HCT116 (cell line): Measurements from ENCODE around the gene LRRTM3. TPM values are rescaled to one million over a fixed set of nuclear protein-coding genes. Genes with fewer than 3 reads are reported as not detected.

Source experiments
- ATAC-seq: fragments of 200-7000 bp; cut with Tn5 transposase; 2 replicates; pipeline ENCODE4 v1.9.1; 2020; ENCODE audit warnings: mild to moderate bottlenecking, moderate library complexity
- BruUV-seq: library from RNA; stranded (reverse); fragments of 400-500 nt; replicated peaks from 2 replicates; lab custom pipeline; 2021; lab: Mats Ljungman, UMichigan
- CTCF ChIA-PET: fragments of 300-600 bp; sonication (Branson Sonifier 250); formaldehyde crosslinking; loops from one replicate; lab custom pipeline; 2021; ENCODE audit warnings: antibody characterized with exemption; lab: Charles Lee
- POLR2A ChIA-PET: fragments of 300-600, 350-600 bp; sonication (Branson Sonifier 250); formaldehyde crosslinking; loops from one replicate; lab custom pipeline; 2021; ENCODE audit warnings: antibody characterized with exemption; lab: Charles Lee
- RAD21 ChIA-PET, 2 experiments: fragments of 300-600 bp; sonication (Branson Sonifier 250); formaldehyde crosslinking; loops; one replicate each; lab custom pipeline; 2023; ENCODE audit warnings: low total read pairs in 2 of 2; ENCODE audit not compliant: uncharacterized antibody in 2 of 2, unreplicated experiment in 2 of 2, low non-redundant PET in 1 of 2; lab: Charles Lee
- DNase-seq: peaks from one replicate; pipeline ENCODE4 v3.0.0-alpha.2; 2010; ENCODE audit warnings: low read depth, low spot score
- H2AFZ ChIP-seq: fragments of 200-600 bp; shearing (Covaris generic), sonication (generic); 2 replicates; pipeline ENCODE4 v1.6.1; 2017; ENCODE audit warnings: low read depth, mixed run types, mixed read lengths, antibody characterized with exemption, low read length; ENCODE audit not compliant: poor library complexity, severe bottlenecking
- H3K27ac ChIP-seq: 2 replicates; pipeline ENCODE4 v1.5.1; 2012; ENCODE audit warnings: low read depth, low read length
- H3K27me3 ChIP-seq: fragments of 200-600 bp; sonication (generic); 2 replicates; pipeline ENCODE4 v1.6.1; 2016; ENCODE audit warnings: mixed run types, low read length, mixed read lengths; ENCODE audit not compliant: insufficient read depth
- H3K36me3 ChIP-seq, 2 experiments: fragments of 200-500 bp in 1 of 2; fragments of 200-600 bp in 1 of 2; sonication (Bioruptor generic) in 1 of 2; sonication (generic) in 1 of 2; 2 replicates each; pipeline versions ENCODE4 v1.5.1 to v1.6.1; 2014 to 2016; ENCODE audit warnings: low read length in 2 of 2, inconsistent platforms in 1 of 2, mixed read lengths in 1 of 2, mixed run types in 1 of 2; ENCODE audit not compliant: insufficient read depth in 2 of 2, control insufficient read depth in 1 of 2
- H3K4me1 ChIP-seq, 2 experiments: fragments of 200-600 bp in 1 of 2; sonication (generic) in 1 of 2; 2 replicates each; pipeline versions ENCODE4 v1.5.1 to v1.6.1; 2012 to 2017; ENCODE audit warnings: low read length in 2 of 2, inconsistent platforms in 1 of 2, mild to moderate bottlenecking in 1 of 2, mixed read lengths in 1 of 2, mixed run types in 1 of 2, moderate library complexity in 1 of 2; ENCODE audit not compliant: insufficient read depth in 2 of 2, control insufficient read depth in 1 of 2
- H3K4me2 ChIP-seq: fragments of 200-600 bp; sonication (generic); 2 replicates; pipeline ENCODE4 v1.6.1; 2017; ENCODE audit warnings: mixed run types, low read length, mixed read lengths
- H3K4me3 ChIP-seq, 2 experiments: fragments of 200-600 bp in 1 of 2; sonication (generic) in 1 of 2; replicated peaks in 1 of 2; 2 replicates each; pipeline ENCODE4 v1.5.1; 2011 to 2016; ENCODE audit warnings: low read length in 2 of 2, control low read depth in 1 of 2, low read depth in 1 of 2, mild to moderate bottlenecking in 1 of 2, mixed read lengths in 1 of 2, mixed run types in 1 of 2
- H3K79me2 ChIP-seq: fragments of 200-600 bp; sonication (generic); 2 replicates; pipeline ENCODE4 v1.6.1; 2017; ENCODE audit warnings: mild to moderate bottlenecking, mixed run types, low read length, moderate library complexity, mixed read lengths; ENCODE audit not compliant: insufficient read depth
- H3K9ac ChIP-seq: fragments of 200-600 bp; sonication (generic); 2 replicates; pipeline ENCODE4 v1.6.1; 2016; ENCODE audit warnings: low read length, mixed read lengths
- H3K9me2 ChIP-seq: fragments of 200-600 bp; sonication (generic), shearing (Covaris generic); 2 replicates; pipeline ENCODE4 v1.6.1; 2017; ENCODE audit warnings: mixed run types, mild to moderate bottlenecking, moderate library complexity; ENCODE audit not compliant: insufficient read depth
- H3K9me3 ChIP-seq, 2 experiments: fragments of 200-500 bp in 1 of 2; fragments of 200-600 bp in 1 of 2; sonication (Bioruptor generic) in 1 of 2; sonication (generic) in 1 of 2; 2 replicates each; pipeline ENCODE4 v1.6.1; 2014 to 2017; ENCODE audit warnings: low read length in 2 of 2, mixed read lengths in 2 of 2, inconsistent platforms in 1 of 2, low read depth in 1 of 2, mild to moderate bottlenecking in 1 of 2, mixed run types in 1 of 2, moderate library complexity in 1 of 2; ENCODE audit not compliant: control insufficient read depth in 1 of 2, insufficient read depth in 1 of 2
- H4K20me1 ChIP-seq: fragments of 200-600 bp; sonication (generic), shearing (Covaris generic); 2 replicates; pipeline ENCODE4 v1.6.1; 2017; ENCODE audit warnings: mixed run types, mild to moderate bottlenecking, moderate library complexity; ENCODE audit not compliant: insufficient read depth
- ELF1 ChIP-seq: IDR thresholded peaks from 2 replicates; pipeline ENCODE4 v1.6.1; 2012; ENCODE audit warnings: low read depth, borderline replicate concordance
- EZH2 ChIP-seq: fragments of 200-600 bp; sonication (generic); IDR thresholded peaks from 2 replicates; pipeline ENCODE4 v1.6.1; 2017; ENCODE audit warnings: antibody characterized with exemption, mixed run types
- EZH2phosphoT487 ChIP-seq: fragments of 200-600 bp; IDR thresholded peaks from 2 replicates; pipeline ENCODE4 v1.6.1; 2018; ENCODE audit warnings: antibody characterized with exemption, borderline replicate concordance
- JUND ChIP-seq: IDR thresholded peaks from 2 replicates; pipeline ENCODE4 v1.6.1; 2012
- RAD21 ChIP-seq: IDR thresholded peaks from 2 replicates; pipeline ENCODE4 v1.6.1; 2012; ENCODE audit warnings: low read depth, mild to moderate bottlenecking
- SIN3A ChIP-seq: IDR thresholded peaks from 2 replicates; pipeline ENCODE4 v1.6.1; 2012; ENCODE audit warnings: low read depth
- SRF ChIP-seq: IDR thresholded peaks from 2 replicates; pipeline ENCODE4 v1.6.1; 2012; ENCODE audit warnings: low read depth
- TCF7L2 ChIP-seq: IDR thresholded peaks from 2 replicates; pipeline ENCODE4 v1.7.0; 2011; ENCODE audit warnings: borderline replicate concordance, inconsistent platforms; ENCODE audit not compliant: insufficient read depth, insufficient read length; ENCODE audit errors: extremely low read depth
- ZFX ChIP-seq: fragments of 450-650 bp; IDR thresholded peaks from 2 replicates; pipeline ENCODE4 v1.6.1; 2017
- intact Hi-C: fragments of 100-400 bp; cut with micrococcal nuclease; formaldehyde crosslinking; loops from 2 replicates; pipeline ENCODE4 v1.10.0; 2022
- total RNA-seq: library from RNA; stranded (reverse); gene quantifications from one replicate; pipeline ENCODE4 v1.2.1, GENCODE V29; 2021; ENCODE audit not compliant: unreplicated experiment
- TF ChIP-seq, protein P1 (sequence below): IDR thresholded peaks from 2 replicates; pipeline ENCODE4 v1.6.1; 2012
- TF ChIP-seq, protein P2 (sequence below): IDR thresholded peaks from 2 replicates; pipeline ENCODE4 v1.6.1; 2011; ENCODE audit warnings: mild to moderate bottlenecking, low read length, moderate library complexity; ENCODE audit not compliant: insufficient replicate concordance; ENCODE audit errors: extremely low read depth
- TF ChIP-seq, protein P3 (sequence below), 3 experiments: fragments of 200-600 bp in 1 of 3; sonication (generic) in 1 of 3; IDR thresholded peaks in 2 of 3; conservative IDR thresholded peaks in 1 of 3; 2 replicates each; pipeline ENCODE4 v1.5.1; 2012 to 2017; ENCODE audit warnings: low read depth in 2 of 3, low read length in 2 of 3, antibody characterized with exemption in 1 of 3, borderline replicate concordance in 1 of 3, control low read depth in 1 of 3, mild to moderate bottlenecking in 1 of 3, mixed read lengths in 1 of 3, mixed run types in 1 of 3, moderate library complexity in 1 of 3; ENCODE audit not compliant: insufficient read depth in 1 of 3
- TF ChIP-seq, protein P4 (sequence below): IDR thresholded peaks from 2 replicates; pipeline ENCODE4 v1.6.1; 2012

The LRRTM3 gene
- total RNA-seq, 1 experiment from 2014 or later, result not detected

DNA sequence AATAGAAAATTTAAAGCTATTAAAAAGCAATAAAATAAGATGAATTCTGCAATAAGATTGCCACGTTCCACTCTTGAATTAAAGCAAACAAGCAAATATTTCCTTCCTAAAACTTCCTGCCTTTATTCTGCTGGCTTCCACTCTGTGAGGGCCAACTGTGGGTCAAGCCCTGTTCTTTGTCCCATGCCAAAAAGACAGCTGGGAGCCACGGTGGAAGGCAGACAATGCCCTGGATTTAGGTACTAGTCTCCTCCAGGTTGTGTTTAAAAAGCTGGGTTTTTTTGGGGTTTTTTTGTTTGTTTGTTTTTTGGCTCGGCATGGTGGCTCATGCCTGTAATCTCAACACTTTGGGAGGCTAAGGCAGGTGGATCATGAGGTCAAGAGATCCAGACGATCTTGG lies 39.1 kb downstream of the LRRTM3 start:
- H3K9me3 ChIP-seq, result no peaks in the 10 kb centered on the region
- ChIA-PET CTCF (no interaction called here), RAD21 (no interaction called here), POLR2A (no interaction called here)
- H3K9ac ChIP-seq, result no peak overlapping the region
- H3K27me3 ChIP-seq, result no peaks in the 10 kb centered on the region
- TF ChIP-seq ELF1, result no peak
- TF ChIP-seq, protein P1, sequence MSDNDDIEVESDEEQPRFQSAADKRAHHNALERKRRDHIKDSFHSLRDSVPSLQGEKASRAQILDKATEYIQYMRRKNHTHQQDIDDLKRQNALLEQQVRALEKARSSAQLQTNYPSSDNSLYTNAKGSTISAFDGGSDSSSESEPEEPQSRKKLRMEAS, result no peak
- TF ChIP-seq EZH2phosphoT487, result no peak
- TF ChIP-seq, protein P2, sequence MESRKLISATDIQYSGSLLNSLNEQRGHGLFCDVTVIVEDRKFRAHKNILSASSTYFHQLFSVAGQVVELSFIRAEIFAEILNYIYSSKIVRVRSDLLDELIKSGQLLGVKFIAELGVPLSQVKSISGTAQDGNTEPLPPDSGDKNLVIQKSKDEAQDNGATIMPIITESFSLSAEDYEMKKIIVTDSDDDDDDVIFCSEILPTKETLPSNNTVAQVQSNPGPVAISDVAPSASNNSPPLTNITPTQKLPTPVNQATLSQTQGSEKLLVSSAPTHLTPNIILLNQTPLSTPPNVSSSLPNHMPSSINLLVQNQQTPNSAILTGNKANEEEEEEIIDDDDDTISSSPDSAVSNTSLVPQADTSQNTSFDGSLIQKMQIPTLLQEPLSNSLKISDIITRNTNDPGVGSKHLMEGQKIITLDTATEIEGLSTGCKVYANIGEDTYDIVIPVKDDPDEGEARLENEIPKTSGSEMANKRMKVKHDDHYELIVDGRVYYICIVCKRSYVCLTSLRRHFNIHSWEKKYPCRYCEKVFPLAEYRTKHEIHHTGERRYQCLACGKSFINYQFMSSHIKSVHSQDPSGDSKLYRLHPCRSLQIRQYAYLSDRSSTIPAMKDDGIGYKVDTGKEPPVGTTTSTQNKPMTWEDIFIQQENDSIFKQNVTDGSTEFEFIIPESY, result no peak
- TF ChIP-seq SIN3A, result no peak
- TF ChIP-seq RAD21, result no peak
- TF ChIP-seq EZH2, result no peak
- TF ChIP-seq TCF7L2, result no peak
- TF ChIP-seq ZFX, result no peak
- TF ChIP-seq, protein P3, sequence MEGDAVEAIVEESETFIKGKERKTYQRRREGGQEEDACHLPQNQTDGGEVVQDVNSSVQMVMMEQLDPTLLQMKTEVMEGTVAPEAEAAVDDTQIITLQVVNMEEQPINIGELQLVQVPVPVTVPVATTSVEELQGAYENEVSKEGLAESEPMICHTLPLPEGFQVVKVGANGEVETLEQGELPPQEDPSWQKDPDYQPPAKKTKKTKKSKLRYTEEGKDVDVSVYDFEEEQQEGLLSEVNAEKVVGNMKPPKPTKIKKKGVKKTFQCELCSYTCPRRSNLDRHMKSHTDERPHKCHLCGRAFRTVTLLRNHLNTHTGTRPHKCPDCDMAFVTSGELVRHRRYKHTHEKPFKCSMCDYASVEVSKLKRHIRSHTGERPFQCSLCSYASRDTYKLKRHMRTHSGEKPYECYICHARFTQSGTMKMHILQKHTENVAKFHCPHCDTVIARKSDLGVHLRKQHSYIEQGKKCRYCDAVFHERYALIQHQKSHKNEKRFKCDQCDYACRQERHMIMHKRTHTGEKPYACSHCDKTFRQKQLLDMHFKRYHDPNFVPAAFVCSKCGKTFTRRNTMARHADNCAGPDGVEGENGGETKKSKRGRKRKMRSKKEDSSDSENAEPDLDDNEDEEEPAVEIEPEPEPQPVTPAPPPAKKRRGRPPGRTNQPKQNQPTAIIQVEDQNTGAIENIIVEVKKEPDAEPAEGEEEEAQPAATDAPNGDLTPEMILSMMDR (IDR thresholded peaks at IDR 0.05 in 2 of 3, conservative IDR thresholded peaks at IDR 0.05 in 1 of 3; ENCODE audit: borderline replicate concordance in 1 of 3, insufficient read depth in 1 of 3, low read depth in 2 of 3, low read length in 2 of 3), result no peak
- TF ChIP-seq, protein P4, sequence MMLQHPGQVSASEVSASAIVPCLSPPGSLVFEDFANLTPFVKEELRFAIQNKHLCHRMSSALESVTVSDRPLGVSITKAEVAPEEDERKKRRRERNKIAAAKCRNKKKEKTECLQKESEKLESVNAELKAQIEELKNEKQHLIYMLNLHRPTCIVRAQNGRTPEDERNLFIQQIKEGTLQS, result no peak
- no peak for TF ChIP-seq SRF
- TF ChIP-seq JUND, result no peak
- intact Hi-C loops, result no loop called here
- H3K4me1 ChIP-seq, result no peaks in the 10 kb centered on the region
- ATAC-seq (no peak), DNase-seq (no peak)
- no peak overlapping the region for H2AFZ ChIP-seq
- H3K36me3 ChIP-seq, result no peaks in the 10 kb centered on the region
- H3K79me2 ChIP-seq, result no peaks in the 10 kb centered on the region
- no peak overlapping the region for H3K4me2 ChIP-seq
- no peak overlapping the region for H3K4me3 ChIP-seq
- no TSS peak for BruUV-seq
- no peaks in the 10 kb centered on the region for H4K20me1 ChIP-seq
- no peak overlapping the region for H3K27ac ChIP-seq
- H3K9me2 ChIP-seq, result no peaks in the 10 kb centered on the region
